ENCODE data around the gene ZNF286A. TPM values are rescaled to one million over a fixed set of nuclear protein-coding genes. Genes with fewer than 3 reads are reported as not detected.
A peak's percentile ranks its signal among the peaks of the same experiment; 100 is the strongest.
"Not testable (repeated sequence)": the region's sequence is repeated elsewhere in the genome, so short reads cannot be mapped to it uniquely, and the experiment has no call there.

Gene ZNF286A
- polyA plus RNA-seq, 3 donors, result 2.3 to 3.2 (median 2.9) TPM

GRCh38 chr17:15652960-15653359, 46.6 kb upstream of the ZNF286A start:
- no peak overlapping the region for H3K4me3 ChIP-seq (replicated peaks in 1 of 3; ENCODE audit: low read depth in 2 of 3, low read length in 3 of 3)
- no peaks in the 10 kb centered on the region for H3K79me2 ChIP-seq (ENCODE audit: insufficient read depth, low read length)
- H3K9me3 ChIP-seq (replicated peaks in 1 of 2; ENCODE audit: control insufficient read depth in 1 of 2, insufficient read depth in 1 of 2, low read length in 2 of 2), result no peaks in the 10 kb centered on the region
- peaks cover 2 to 5% of the 10 kb centered on the region in 2 donors for H3K36me3 Mint-ChIP-seq
- TF ChIP-seq CTCF (IDR thresholded peaks at IDR 0.05), result no peak
- peaks cover 17 to 25% of the 10 kb centered on the region in 2 donors for H3K4me1 ChIP-seq (ENCODE audit: control insufficient read depth in 1 of 2, insufficient read depth in 2 of 2, low read length in 2 of 2)
- no peak overlapping the region for H3K4me3 Mint-ChIP-seq
- WGBS (ENCODE audit: insufficient coverage), result 95% methylated on average over 4 of the region's 6 CpGs
- no peaks in the 10 kb centered on the region for H3K36me3 ChIP-seq (replicated peaks in 1 of 2; ENCODE audit: control insufficient read depth in 1 of 2, insufficient read depth in 2 of 2, low read length in 2 of 2)
- H3K27ac Mint-ChIP-seq, result peak overlapping the region in 2 of 7 donors; percentile 9 to 26
- no peak overlapping the region for H3K4me2 ChIP-seq (replicated peaks; ENCODE audit: extremely low read depth, low read length, poor library complexity, severe bottlenecking)
- no peaks in the 10 kb centered on the region for H3K27me3 ChIP-seq (ENCODE audit: control insufficient read depth in 2 of 2, insufficient read depth in 2 of 2, low read length in 2 of 2)
- no peaks in the 10 kb centered on the region for H4K20me1 ChIP-seq (ENCODE audit: insufficient read depth, low read length)
- no peak for DNase-seq
- no peak overlapping the region for H2AFZ ChIP-seq (ENCODE audit: insufficient read depth, low read depth, low read length, poor library complexity, severe bottlenecking)
- peaks cover 25% of the 10 kb centered on the region for H3K4me1 Mint-ChIP-seq
- intact Hi-C loops (cut with micrococcal nuclease), result no loop called here
- H3K9me3 Mint-ChIP-seq, result no peaks in the 10 kb centered on the region
- no peak overlapping the region for H3K27ac ChIP-seq (ENCODE audit: low read depth in 1 of 2, low read length in 2 of 2)
- H3K9ac ChIP-seq (ENCODE audit: insufficient read depth, low read length, poor library complexity, severe bottlenecking), result no peak overlapping the region
- H3K27me3 Mint-ChIP-seq (ENCODE audit: low read depth in 3 of 3), result peaks cover 0 to 2% (median 0%) of the 10 kb centered on the region in 3 donors

GRCh38 chr17:15654401-15654800, 45.2 kb upstream of the ZNF286A start:
- H3K4me3 ChIP-seq (replicated peaks in 1 of 3; ENCODE audit: low read depth in 2 of 3, low read length in 3 of 3); H3K4me2 ChIP-seq (replicated peaks; ENCODE audit: extremely low read depth, low read length, poor library complexity, severe bottlenecking); intact Hi-C loops (cut with micrococcal nuclease); H3K27me3 ChIP-seq (ENCODE audit: control insufficient read depth in 2 of 2, insufficient read depth in 2 of 2, low read length in 2 of 2); H3K27ac Mint-ChIP-seq; H3K9me3 ChIP-seq (replicated peaks in 1 of 2; ENCODE audit: control insufficient read depth in 1 of 2, insufficient read depth in 1 of 2, low read length in 2 of 2); H4K20me1 ChIP-seq (ENCODE audit: insufficient read depth, low read length); H3K27me3 Mint-ChIP-seq (ENCODE audit: low read depth in 3 of 3); H3K79me2 ChIP-seq (ENCODE audit: insufficient read depth, low read length); H3K4me3 Mint-ChIP-seq; H3K27ac ChIP-seq (ENCODE audit: low read depth in 1 of 2, low read length in 2 of 2); H3K9me3 Mint-ChIP-seq; H3K36me3 ChIP-seq (replicated peaks in 1 of 2; ENCODE audit: control insufficient read depth in 1 of 2, insufficient read depth in 2 of 2, low read length in 2 of 2); H3K36me3 Mint-ChIP-seq; DNase-seq; H2AFZ ChIP-seq (ENCODE audit: insufficient read depth, low read depth, low read length, poor library complexity, severe bottlenecking); H3K9ac ChIP-seq (ENCODE audit: insufficient read depth, low read length, poor library complexity, severe bottlenecking): not testable (repeated sequence)
- peaks cover 17 to 25% of the 10 kb centered on the region in 2 donors for H3K4me1 ChIP-seq (ENCODE audit: control insufficient read depth in 1 of 2, insufficient read depth in 2 of 2, low read length in 2 of 2)
- no CpG with 5 or more reads among the region's 3 CpGs for WGBS (ENCODE audit: insufficient coverage)
- peaks cover 22% of the 10 kb centered on the region for H3K4me1 Mint-ChIP-seq

Measured in CD14-positive monocyte (primary cell).